Suprapubic skin (tissue), 3 donors: ENCODE data around the gene TAGLN2.

Experiments used
- CTCF ChIP-seq, 2 donors: fragments of 200-600 bp in 1 of 2; fragments of 450-650 bp in 1 of 2; sonication (generic) in 1 of 2; IDR thresholded peaks; one replicate each; pipeline ENCODE4 v1.5.1; 2016 to 2019; ENCODE audit warnings: antibody characterized with exemption in 2 of 2, mild to moderate bottlenecking in 1 of 2, moderate library complexity in 1 of 2
- EP300 ChIP-seq: sonication (generic); formaldehyde crosslinking; IDR thresholded peaks from one replicate; pipeline ENCODE4 v1.6.1; 2017; ENCODE audit warnings: antibody characterized with exemption
- POLR2A ChIP-seq, 2 donors: fragments of 450-650 bp; IDR thresholded peaks; one replicate each; pipeline ENCODE4 v1.6.1; 2017; ENCODE audit warnings: antibody characterized with exemption in 2 of 2, mild to moderate bottlenecking in 2 of 2, moderate library complexity in 2 of 2

DNA sequence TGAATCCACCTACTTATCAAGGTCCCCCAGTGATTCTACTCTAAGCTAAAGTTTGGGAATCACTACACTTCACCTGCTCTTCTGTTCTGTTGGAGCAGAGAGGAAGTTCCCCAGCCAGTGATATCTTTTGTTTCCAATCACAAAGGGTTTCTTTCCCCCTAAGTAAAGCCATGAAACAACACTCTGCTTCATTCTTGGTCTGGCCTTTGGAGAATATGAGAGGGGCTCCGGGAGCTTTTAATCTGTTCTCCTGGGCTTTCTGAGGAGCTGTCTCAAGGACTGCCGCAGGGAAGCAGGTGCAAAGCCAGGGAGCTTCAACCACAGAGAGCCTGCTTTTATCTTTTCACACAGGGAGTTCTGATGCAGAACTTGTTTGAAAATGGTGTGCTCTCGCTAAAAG lies 38.8 kb upstream of the TAGLN2 start:
- no peak for TF ChIP-seq POLR2A (IDR thresholded peaks at IDR 0.05)
- no peak for TF ChIP-seq CTCF (IDR thresholded peaks at IDR 0.05)
- TF ChIP-seq EP300 = no peak
